Transverse colon (tissue), 4 donors: Measurements from ENCODE around the gene MRPS18A.

Experiments used
- CTCF ChIP-seq, 5 experiments: fragments of 200-600 bp in 3 of 5; fragments of 450-650 bp in 2 of 5; sonication (generic) in 3 of 5; IDR thresholded peaks; 1 replicate in 2 of 5; 2 replicates in 3 of 5; pipeline ENCODE4 v1.5.1; 2016 to 2017; ENCODE audit warnings: antibody characterized with exemption in 5 of 5, inconsistent platforms in 3 of 5, mild to moderate bottlenecking in 2 of 5, moderate library complexity in 1 of 5
- EP300 ChIP-seq: sonication (generic); formaldehyde crosslinking; IDR thresholded peaks from one replicate; pipeline ENCODE4 v1.6.1; 2017; ENCODE audit warnings: antibody characterized with exemption, low read depth
- POLR2A ChIP-seq: fragments of 450-650 bp; IDR thresholded peaks from one replicate; pipeline ENCODE4 v1.6.1; 2016; ENCODE audit warnings: antibody characterized with exemption, mild to moderate bottlenecking, moderate library complexity
- POLR2AphosphoS5 ChIP-seq, 3 donors: sonication (generic); formaldehyde crosslinking; IDR thresholded peaks; one replicate each; pipeline ENCODE4 v1.6.1; 2016; ENCODE audit warnings: antibody characterized with exemption in 3 of 3

GRCh38 chr6:43635387-43636307 lies 51.9 kb downstream of the MRPS18A start, which contains the start of gene MAD2L1BP:
- TF ChIP-seq CTCF (IDR thresholded peaks at IDR 0.05): no peak
- peak; percentile 92 for TF ChIP-seq POLR2A
- no peak for TF ChIP-seq EP300
- peak; percentile 94 to 95 (median 94) for TF ChIP-seq POLR2AphosphoS5 (IDR thresholded peaks at IDR 0.05)
